ENCODE data around the gene COL18A1.

COL18A1 gene

DNA sequence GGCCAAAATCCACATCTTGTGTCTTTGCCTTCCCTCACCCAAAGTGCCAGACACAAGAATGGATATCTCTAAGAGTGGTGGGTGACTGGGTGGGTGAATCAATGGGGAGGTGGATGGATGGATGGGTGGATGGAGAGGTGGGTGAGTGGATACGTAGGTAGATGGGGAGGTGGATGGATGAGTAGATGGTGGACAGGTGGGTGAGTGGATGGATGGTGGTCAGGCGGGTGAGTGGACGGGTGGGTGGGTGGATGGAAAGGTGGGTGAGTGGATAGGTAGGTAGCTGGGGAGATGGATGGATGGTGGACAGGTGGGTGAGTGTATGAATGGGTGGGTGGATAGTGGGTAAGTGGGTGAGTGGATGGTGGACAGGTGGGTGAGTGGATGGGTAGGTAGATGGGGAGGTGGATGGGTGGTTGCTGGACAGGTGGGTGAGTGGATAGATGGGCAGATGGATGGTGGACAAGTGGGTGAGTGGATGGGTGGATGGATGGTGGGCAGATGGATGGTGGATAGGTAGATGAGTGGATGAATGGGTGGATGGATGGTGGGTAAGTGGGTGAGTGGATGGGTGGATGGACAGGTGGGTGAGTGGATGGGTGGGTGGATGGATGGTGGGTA is 103.0 kb downstream of the COL18A1 start:
- no peak for DNase-seq (ENCODE audit: low read depth)

DNA sequence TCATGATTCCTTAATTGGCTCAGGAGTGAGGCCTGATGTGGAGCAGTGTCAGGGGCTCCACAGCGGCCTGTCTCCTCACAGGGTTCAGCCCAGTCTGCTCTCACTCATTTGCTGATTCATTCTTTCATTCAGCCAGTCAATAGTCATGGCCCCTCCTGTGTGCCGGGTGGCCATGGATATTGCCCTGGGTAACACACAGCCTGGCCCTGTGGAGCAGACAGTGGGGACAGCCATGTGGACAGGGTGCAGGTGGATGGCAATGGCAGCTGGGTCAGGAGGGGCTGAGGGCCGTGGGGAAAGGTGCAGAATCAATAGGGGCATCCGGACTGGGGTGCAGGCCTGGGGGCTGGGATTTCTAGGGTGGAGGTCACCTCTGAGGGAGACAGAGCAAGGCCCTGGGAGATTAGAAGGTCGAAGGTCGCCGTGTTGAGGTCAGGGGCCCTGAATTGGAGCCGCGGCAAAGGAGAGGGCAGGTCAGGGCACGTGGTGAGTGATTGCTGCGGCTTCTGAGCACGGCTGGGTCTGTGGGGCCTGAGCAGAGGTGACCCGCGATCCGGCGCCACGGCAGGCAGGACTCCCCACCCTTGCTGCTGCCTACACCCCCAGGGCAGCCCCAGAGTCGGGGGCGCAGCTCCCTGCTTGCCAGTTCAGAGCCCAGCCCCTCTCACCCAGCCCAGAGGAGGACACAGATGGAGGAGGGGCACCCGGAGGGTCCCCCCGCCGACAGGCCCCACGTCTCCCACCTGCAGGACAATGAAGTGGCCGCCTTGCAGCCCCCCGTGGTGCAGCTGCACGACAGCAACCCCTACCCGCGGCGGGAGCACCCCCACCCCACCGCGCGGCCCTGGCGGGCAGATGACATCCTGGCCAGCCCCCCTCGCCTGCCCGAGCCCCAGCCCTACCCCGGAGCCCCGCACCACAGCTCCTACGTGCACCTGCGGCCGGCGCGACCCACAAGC is 103.9 kb downstream of the COL18A1 start:
- DNase-seq (ENCODE audit: low read depth) = no peak

DNA sequence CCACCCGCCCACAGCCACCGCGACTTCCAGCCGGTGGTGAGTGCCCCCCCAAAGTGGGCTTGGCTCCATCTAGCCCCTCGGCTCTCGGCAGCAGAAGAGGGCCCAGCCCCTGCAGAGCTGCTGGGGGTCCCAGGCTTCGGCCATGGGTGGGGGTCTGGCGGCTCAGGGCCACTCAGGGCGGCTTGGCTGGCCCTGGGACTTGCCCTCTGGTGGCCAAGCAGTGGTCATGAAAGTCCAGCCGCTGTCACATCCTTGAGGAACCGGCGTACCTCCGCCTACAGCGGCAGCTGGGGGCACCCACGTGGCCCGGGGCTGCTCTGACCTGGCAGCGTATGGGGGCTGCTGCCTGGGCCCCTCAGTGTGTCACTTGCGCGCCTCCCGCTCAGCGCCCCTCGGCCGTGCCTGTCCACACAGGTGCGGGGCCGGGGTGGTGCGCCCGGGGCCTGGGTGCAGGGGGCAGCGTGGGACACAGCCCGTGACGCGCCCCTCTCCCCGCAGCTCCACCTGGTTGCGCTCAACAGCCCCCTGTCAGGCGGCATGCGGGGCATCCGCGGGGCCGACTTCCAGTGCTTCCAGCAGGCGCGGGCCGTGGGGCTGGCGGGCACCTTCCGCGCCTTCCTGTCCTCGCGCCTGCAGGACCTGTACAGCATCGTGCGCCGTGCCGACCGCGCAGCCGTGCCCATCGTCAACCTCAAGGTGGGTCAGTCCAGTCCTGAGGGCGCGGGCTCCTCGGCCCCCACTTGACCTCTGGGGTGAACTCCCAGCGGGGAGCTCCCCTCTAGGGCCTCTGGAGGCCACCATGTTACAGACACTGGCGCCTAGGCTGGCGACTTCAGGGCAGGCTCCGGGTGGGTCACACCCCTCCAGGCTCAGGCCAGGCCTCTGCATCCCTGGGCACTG is 104.9 kb downstream of the COL18A1 start:
- DNase-seq (ENCODE audit: low read depth) = no peak

DNA sequence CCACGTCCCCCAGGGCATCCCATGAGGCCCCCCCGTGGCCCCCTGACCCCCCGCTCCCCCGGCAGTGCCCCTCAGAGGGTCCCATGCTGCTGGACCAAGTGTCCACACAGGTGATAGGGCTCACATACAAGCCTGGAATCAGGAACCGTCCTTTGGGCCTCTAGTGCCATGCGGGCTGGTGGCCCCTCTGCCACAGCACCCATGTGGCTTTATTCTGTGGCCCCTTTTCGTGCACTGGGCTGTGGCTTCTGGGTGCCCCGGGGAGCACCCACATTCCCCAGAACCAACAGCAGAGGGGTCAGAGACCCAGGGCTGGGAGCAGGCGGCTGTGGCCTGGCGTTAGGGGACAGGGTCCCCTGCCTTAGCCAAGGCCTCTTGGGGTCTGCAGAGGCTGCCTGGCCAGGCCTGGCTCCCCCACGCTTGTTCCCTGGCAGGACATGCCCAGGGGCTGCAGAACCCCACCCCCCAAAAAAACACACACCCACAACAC is 105.5 kb downstream of the COL18A1 start:
- no peak for DNase-seq (ENCODE audit: low read depth)

DNA sequence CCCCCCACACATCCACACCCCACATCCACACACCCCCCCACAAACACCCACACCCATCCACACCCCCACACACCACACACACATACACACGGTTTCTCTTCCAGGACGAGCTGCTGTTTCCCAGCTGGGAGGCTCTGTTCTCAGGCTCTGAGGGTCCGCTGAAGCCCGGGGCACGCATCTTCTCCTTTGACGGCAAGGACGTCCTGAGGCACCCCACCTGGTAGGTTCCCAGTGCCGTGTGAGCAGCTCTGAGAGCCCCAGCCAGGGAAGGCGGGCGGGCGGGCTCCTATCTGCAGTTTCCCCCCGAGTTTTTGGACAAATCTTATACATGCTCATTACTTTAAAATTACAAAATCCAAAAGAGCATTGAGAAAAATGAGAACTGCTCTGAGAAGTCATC is 106.0 kb downstream of the COL18A1 start:
- DNase-seq (ENCODE audit: low read depth) = no peak

DNA sequence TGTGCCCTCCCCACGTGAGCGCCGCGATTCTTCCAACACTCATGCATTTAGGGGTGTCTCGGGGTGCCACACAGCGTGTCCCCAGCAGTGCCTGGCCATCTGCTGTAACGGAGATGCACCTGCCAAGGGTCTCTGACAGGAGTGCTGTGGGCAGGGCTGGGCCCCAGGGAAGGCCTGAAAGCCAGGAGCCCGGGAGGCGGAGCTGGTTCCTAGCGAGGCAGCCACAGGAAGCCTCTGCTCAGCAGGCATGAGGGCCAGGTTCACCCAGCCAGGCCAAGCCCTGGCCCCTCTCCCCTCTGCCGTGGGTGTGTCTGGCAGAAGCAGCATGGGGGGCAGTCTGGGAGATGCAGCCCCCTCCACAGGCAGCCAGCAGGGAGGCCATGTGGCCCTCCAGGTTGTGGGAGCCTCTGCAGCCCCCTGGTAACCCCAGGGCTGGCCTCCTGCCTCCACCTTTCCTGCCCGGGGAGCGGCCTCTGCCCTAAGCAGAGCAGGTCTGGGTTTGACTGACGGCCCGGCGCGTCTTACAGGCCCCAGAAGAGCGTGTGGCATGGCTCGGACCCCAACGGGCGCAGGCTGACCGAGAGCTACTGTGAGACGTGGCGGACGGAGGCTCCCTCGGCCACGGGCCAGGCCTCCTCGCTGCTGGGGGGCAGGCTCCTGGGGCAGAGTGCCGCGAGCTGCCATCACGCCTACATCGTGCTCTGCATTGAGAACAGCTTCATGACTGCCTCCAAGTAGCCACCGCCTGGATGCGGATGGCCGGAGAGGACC is 106.9 kb downstream of the COL18A1 start:
- no peak for DNase-seq (ENCODE audit: low read depth)

DNA sequence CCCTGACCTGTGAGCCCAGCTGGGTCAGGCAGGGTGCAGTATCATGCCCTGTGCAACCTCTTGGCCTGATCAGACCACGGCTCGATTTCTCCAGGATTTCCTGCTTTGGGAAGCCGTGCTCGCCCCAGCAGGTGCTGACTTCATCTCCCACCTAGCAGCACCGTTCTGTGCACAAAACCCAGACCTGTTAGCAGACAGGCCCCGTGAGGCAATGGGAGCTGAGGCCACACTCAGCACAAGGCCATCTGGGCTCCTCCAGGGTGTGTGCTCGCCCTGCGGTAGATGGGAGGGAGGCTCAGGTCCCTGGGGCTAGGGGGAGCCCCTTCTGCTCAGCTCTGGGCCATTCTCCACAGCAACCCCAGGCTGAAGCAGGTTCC is 107.6 kb downstream of the COL18A1 start:
- no peak for DNase-seq (ENCODE audit: low read depth)

DNA sequence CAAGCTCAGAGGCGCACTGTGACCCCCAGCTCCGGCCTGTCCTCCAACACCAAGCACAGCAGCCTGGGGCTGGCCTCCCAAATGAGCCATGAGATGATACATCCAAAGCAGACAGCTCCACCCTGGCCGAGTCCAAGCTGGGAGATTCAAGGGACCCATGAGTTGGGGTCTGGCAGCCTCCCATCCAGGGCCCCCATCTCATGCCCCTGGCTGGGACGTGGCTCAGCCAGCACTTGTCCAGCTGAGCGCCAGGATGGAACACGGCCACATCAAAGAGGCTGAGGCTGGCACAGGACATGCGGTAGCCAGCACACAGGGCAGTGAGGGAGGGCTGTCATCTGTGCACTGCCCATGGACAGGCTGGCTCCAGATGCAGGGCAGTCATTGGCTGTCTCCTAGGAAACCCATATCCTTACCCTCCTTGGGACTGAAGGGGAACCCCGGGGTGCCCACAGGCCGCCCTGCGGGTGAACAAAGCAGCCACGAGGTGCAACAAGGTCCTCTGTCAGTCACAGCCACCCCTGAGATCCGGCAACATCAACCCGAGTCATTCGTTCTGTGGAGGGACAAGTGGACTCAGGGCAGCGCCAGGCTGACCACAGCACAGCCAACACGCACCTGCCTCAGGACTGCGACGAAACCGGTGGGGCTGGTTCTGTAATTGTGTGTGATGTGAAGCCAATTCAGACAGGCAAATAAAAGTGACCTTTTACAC is 108.2 kb downstream of the COL18A1 start:
- no peak for DNase-seq (ENCODE audit: low read depth)

DNA sequence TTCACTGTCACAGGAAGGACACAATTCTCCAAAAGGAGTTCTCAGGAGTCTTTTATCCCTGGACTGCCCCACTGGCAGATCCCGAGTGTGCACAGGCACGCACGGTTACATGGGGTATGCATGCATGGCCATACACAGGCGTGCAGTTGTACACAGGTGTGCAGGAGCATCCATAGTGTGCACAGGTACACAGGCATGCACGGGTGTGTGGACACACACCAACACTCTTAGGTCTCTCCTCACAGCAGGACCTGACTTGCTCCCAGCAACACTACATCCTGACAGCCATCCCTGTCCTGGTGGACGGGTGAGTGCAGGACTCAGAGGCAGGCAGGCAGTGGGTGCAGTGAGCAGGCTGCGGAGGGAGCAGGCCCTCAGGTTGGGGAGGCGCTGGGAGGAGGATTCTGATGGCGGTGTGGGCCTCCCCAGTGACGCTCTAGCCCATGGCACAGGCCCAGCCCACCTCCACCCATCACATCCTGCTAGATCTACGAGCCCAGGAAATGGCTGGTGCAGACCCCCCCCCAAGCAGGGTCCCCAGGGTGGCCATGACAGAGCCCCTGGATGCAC is 108.9 kb downstream of the COL18A1 start:
- no peak for DNase-seq (ENCODE audit: low read depth)

DNA sequence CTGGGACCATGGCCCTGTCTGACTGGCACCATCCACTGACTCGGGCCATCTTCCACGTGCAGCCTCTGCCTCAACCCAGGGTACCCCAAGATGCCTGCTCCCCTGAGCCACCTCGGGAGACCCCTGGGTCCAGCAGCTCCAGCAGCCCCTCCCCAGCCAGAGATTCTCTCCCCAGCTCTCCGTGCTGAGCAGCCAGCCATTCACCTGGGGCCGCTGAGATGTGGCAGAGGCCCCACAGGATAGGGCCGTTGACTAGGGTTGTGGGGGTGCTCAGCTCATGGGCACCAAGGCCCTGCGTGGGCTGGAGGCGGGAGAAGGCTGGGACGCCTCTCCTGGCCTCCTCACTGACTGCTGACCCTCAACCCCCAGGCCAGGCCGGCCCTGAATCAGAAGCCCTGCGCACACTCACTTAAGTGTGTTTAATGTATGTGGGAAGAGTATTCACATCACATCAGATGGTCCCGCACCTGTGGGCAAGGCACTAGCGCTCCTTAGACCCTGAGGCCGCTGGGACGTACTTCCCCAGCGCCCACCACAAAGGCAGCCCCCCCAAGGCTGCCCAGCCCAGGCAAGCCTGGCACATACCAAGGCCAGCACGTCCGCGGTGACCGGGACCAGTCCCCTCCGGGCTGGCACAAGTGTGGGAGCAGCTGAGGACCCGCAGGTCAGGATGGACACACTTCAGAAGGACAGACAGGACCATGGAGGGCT is 109.5 kb downstream of the COL18A1 start:
- no peak for DNase-seq (ENCODE audit: low read depth)

DNA sequence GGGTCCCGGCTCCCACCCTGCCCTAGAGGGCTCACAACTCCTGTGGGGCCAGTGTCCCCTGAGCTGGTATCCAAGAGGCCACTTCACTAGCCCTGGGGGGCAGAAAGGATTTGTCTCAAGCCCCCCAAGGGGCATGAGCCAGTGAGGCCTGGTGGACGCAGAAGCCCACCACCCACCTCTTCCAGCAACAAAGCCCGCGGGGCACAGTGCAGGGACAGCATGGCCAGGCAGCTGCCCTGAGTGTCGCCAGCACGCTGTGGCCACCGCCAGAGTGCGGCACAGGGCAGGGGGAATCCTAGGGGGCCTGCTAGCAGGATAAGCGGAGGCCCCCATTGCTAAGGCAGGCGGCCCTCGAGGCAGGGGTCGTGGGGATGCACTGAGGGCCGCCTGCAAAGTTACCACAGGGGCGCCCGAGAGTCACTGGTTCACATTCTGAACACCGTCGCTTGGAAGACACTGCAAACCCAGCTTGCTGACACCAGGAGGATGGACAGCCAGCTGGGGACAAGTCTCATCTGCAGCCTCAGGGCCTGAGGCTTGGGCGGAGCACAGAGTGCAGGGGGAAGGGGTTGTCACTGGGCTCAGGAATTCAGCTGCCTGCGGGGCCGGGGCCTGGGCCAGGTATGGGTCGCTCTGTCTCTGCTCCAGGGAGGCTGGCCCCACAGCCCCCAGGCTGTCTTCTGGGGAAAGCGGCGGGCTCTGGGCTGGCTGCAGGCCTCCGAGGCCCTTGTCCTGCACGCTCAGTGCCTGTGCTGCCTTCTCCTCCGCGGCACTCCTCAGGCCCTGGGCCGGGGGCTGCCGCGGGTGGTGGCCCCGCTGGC is 110.5 kb downstream of the COL18A1 start:
- DNase-seq (ENCODE audit: low read depth) = no peak

DNA sequence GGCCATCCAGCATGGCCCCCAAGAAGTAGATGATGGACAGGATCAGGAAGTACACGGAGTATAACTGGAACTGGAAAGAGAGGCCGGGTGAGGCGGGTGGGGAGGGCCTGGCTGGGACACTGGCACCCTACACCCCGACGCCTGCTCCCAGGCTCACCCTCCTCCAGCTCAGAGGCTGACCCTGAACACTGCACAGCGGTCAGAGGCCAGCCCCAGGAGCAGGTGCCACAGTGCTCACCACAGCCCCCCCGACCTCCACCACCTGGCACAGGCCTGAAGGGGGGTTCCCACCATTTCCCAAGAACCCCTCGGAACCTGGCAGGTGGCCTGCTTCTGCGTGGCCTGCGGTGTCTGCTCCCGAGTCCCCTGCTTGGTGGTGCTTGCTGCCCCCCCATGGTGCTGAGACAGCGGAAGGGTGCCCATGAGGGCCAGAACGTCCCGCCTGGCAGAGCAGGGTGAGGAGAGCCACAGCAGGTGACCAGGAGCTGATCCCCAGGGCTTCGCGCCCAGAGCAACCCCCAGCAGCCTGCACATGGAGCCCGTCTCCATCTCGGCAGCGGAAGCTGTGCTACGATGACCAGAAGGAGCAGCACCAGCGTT is 111.2 kb downstream of the COL18A1 start:
- no peak for DNase-seq (ENCODE audit: low read depth)

DNA sequence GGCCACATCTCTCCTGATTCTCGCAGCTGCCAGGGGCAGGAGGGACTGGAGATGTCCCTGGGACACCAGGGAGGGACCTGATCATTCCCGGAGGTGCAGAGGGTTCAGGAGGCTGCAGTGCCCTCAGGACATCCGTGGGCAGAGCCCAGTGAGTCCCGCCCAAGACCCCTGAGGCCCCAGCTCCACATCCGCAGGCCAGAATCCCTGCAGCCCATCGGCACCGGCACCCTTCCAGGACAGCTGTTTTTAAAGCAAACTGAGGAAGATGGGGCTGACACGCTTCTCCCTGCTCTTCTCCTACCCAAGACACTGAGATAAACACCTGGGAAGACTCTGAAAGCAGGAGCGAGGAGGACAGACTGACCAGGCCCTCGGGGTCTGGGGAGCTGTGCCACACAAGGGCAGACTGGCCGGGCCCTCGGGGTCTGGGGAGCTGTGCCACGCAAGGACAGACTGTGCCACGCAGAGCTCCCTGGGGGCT is 111.7 kb downstream of the COL18A1 start:
- no peak for DNase-seq (ENCODE audit: low read depth)

DNA sequence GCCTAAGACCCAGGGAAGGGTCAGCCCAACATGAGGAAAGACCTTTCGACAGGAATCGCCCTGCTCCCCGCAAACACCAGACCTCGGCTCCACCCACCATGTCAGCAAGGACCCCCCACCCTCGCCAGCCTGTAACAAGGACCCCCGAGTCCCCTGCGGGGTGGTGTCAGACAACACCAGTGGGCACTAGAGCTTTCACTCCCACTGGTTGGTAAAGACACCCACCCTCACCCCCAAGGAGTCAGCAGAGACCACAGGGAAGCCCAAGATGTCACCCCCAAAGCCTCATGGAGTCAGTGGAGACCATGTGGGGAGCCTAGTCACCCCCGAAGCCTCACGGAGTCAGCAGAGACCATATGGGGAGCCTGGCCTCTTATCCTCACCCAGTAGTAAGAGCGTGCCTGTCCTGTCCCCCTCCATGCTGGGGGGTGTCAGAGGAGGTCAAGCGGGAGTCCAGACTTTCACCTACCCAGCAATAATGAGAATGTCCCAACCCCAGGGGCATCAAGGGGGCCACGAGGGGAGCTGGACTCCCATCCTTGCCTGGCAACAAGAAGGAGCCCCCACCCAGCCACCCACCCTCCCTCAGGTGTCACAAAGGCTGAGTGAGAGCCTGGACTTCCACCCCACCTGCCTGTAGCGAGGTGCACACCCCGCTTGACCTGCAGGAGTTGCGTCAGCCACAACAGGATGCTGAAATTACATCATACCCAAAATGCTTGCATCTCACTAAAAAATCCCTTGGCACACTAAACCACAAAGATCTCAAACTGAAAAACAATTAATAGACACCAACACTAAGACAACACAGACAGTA is 112.5 kb downstream of the COL18A1 start:
- no peak for DNase-seq (ENCODE audit: low read depth)

DNA sequence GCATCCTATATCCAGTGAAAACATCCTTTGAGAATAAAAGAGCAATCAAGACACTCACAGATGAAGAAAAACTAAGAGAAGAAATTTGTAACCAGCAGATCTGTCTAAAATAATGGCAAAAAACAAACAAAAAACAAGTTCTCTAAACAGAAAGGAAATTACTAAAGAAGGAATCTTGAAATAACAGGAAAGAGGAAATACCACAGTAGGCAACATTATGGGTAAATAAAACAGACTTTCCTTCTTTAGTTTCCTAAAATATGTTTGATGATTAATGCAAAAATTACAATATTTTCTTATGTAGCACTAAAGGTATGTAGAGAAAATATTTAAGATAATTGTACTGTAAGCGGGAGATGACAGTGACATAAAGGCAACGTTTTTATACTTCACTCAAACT is 113.8 kb downstream of the COL18A1 start:
- no peak for DNase-seq (ENCODE audit: low read depth)

DNA sequence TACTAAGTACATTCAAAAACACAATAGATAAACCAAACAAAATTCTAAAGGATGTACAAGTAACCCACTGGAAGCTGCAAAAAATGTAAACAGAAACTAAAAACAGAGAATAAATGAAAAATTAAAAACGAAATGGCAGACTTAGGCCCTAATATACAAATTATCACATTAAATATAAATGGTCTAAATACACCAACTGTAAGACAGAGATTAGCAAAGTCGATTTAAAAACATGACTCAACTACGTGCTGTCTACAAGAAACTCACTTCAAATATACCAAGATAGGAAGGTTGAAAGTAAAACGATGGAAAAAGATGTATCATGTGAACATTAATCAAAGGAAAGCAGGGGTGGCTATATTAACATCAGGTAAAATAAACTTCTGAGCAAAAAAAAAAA is 114.2 kb downstream of the COL18A1 start:
- DNase-seq (ENCODE audit: low read depth) = no peak

DNA sequence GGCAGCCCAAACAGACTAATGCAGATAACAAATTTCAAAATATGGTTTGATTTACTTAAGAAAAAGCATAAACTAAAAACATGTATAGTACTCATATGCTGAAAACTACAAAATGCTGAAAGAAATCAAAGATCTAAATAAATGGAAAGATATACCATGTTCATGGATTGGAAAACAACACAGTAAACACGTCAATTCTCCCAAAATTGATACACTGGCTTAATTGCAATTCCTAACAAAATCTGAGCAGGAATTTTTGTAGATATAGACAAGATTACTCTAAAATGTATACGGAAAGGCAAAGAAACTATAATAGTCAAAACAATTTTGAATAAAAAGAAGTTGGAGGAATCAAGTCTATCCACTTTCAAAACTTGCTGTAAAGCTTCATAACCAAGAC is 116.3 kb downstream of the COL18A1 start:
- DNase-seq (ENCODE audit: low read depth) = no peak

DNA sequence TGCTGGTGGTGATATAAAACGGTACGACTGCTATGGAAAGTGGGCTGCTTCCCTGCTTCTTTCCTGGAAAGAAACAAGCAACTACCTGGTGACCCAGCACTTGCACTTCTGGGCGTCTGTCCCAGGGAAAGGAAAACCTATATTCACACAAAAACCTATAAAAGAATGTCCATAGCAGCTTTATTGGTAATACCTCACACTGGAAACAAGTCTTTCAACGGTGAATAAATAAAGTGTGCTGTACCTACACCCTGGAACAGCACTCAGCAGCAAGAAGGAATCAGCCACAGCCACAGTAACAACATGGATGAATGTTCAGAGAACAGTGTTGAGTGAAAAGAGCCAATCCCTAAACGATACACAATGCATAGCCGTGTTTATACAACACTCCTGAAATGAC is 117.4 kb downstream of the COL18A1 start:
- no peak for DNase-seq (ENCODE audit: low read depth)
